ENCODE results near the gene SFPQ.
"Not testable (repeated sequence)": the region's sequence is repeated elsewhere in the genome, so short reads cannot be mapped to it uniquely, and the experiment has no call there.

The SFPQ gene

DNA sequence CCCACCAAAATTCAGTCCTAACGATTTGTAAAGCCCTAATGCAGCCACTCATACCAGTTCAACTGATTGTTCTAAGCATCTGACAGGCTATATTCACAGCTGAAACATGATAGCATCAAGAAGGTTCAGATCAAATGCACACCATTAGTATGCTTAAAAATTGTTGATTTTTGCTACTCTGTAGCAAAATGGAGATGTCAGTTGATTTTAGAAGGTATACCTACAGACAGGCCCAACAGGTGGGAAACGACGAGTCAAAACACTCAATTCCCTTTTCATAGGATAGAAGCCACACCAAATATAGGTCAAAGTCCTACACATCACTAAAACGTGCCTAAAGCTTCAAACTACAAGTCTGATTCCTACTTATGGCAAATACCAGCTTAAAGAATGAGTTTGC is 6.7 kb downstream of the SFPQ start:
- no peak for ATAC-seq

- ATAC-seq = no peak
Observed at GRCh38 chr1:35185200-35185599, 7.7 kb downstream of the SFPQ start.

GRCh38 chr1:35184495-35185199 is 8.3 kb downstream of the SFPQ start:
- no peak for ATAC-seq

- ATAC-seq = no peak
Observed at GRCh38 chr1:35181790-35182455, 11.0 kb downstream of the SFPQ start.

- ATAC-seq = peak; percentile 75 to 79
Observed at GRCh38 chr1:35180776-35181374, 12.1 kb downstream of the SFPQ start.

DNA sequence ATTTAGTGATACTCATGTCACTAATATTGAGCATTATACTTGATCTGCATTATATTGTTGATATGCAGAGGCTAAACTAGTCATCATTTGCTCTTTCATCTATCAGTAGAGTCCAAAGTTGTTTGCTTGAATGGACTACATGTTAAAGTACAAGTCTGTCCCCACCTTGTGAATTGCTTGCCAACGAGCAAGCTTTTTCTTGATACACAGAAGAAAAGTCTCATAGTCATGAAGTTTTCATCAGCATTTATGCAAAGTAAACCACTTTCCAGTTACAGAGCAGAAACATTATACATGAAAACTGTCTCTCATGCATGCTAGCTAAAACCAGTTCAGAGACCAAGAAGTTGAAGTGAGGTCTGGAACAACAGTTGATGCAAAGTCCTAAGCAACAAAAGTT is 13.0 kb downstream of the SFPQ start:
- ATAC-seq = no peak

DNA sequence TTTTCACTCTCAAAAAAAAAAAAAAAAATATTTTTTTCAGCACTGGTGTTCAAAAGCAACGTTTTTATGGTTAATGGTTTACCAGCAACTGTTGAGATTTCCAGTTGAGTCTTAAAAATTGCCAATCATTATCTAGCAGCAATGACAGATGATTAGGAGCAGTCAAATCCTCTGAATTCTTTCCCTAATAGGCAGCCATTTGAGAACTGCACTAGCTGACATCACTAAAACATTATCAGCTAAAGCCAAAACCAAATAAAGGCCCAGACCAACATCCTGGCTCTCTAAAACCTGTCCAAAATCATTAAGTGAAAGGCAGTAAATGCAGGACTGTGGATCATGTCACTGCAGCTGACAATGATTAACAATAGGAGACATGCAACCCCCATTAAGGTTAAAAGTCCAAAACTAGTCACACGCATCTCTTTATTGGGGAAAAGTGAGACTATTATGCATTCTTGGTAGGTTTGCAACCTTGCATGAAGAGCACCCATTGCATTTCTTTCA is 14.0 kb downstream of the SFPQ start:
- no peak for ATAC-seq

DNA sequence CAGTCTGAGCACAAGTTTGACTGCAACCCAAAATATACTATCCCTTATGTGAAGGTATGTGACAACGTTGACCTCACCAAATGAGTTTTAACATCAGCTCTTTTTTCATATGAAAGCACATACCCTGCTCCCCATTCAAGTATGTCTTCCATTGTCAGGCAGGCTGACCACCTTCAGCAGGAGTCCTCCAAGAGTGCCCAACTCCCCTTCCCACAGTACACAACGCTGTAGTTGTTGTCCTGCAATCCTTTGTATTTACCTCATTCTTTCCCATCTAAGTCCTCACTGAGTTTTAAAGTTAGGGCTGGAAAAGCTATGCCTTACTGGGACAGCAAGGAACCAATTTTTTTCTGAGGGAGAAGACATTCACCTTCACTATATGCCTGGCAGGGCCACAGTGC is 14.7 kb downstream of the SFPQ start:
- ATAC-seq = no peak

GRCh38 chr1:35177237-35177786 is 15.6 kb downstream of the SFPQ start:
- no peak for ATAC-seq

GRCh38 chr1:35175602-35176001 is 17.3 kb downstream of the SFPQ start:
- no peak for ATAC-seq

- no peak for ATAC-seq
Observed at GRCh38 chr1:35175098-35175576, 17.8 kb downstream of the SFPQ start.

DNA sequence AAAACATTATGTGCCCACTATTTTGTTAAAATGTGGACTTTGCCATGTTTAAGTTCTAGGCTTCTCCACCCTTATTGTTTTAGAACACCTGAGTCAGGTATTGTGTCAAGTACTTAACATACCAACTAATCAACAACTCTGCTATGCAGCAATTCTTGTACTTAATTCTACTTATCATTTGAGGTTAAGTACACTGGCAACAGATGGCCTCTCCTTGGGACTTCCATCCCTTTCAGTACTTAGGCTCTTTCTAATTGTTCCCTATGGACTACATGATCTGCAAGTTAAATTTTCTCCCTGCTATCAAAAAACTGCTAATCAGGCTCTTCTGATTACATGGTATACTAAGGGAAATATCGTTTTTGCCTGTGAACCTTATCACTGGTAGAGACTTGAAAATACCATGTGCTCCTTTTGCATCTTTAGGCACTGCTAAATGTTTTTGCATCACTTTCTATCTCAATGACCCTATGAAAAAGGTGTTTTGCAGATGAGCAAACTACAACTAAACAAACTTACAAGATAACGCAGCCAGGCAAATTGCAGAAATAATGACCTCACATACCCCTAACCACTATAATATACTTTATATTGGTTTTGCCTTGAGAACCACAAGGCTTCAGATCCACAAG is 18.9 kb downstream of the SFPQ start:
- ATAC-seq = no peak

DNA sequence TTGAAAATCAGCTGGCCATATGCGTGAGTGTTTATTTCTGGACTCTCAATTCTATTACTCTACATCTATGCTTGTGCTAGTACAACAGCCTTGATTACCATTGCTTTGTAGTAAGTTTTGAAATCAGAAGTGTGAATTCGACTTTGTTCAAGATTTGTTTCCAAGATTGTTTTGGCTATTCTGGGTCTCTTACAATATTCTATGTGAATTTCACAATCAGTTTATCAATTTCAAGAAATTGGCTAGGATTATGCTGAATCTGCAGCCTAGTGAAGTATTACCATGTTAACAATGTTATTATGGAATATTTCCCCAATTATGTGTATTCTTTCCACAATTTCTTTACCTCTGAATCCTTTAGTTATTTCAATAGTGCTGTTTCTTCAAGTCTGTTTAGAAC is 19.5 kb downstream of the SFPQ start:
- ATAC-seq = no peak

- no peak for ATAC-seq
Observed at GRCh38 chr1:35172022-35172421, 20.9 kb downstream of the SFPQ start.

- ATAC-seq = no peak
Observed at GRCh38 chr1:35171579-35171978, 21.4 kb downstream of the SFPQ start.

DNA sequence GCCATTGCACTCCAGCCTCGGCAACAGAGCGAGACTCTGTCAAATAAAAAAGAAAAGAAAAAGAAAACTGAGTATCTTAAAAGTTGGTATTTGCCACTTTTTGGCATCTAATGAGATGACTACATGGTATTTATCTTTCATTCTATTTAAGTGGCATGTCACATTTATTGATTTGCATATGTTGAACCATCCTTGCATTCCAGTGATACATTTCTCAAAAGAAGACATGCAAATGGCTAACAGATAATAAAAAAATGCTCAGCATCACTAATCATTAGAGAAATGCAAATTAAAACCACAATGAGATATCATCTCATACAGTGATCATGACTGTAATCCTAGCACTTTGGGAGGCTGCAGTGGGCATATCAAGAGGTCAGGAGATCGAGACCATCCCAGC is 28.1 kb downstream of the SFPQ start:
- no peak for ATAC-seq

GRCh38 chr1:35151220-35151619 is 41.7 kb downstream of the SFPQ start:
- no peak for ATAC-seq

- ATAC-seq = peak; percentile 76 to 90
Observed at GRCh38 chr1:35145892-35146549, 46.9 kb downstream of the SFPQ start.

DNA sequence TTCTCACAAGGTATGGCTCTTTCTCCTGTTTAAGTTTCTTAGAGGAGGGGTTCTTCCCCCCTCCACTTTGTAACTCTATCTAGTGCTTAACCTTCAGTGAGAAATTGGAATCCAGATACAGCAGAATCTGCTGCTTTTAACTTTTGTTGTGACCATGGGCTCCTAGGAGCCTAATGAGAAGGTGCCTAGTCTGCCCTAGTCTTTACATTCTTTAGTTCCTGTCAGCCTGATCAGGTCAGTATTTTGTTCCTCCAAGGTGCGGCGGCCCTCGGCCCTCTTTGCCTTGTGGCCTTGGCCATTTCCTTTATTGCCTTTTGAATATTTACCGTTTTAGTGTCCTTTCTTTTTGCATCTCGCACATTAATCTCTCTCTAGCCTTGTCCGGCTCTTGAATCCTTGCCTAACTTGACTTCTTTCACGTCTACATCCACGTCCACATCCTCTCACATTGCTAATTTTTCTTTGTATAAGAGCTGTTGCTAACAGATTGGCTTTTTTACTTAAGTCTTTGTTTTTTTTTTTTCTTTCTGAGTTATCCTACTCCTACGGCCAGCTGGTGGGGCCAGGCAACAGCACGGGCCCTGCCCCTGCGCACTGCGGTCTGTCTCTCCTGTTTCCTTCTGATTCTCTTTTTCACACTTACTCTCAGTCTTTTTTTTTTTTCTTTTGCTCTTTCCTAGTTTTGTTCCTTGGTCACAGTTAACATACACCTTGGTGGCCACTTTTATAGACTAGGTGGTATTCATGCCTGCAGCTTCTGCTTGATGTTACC is 49.0 kb downstream of the SFPQ start:
- ATAC-seq = no peak

DNA sequence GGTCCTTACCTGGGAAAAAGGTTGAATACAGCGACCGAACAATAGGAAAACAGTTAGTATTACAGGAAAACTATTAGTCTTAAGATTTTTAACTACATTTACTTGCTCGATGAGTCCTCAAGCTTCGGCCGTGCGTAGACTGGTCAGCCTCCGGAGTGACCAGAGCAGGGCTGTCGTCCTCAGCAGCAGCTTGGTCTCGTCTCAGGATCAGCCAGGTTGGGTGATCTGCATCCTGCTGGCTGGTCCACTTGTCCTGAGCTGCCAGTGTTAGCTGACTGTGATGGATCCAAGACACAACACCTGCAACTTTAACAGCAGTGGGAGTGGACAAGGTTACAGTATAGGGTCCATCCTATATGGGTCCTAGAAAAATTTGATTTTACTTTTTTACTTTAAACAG is 50.2 kb downstream of the SFPQ start:
- ATAC-seq = not testable (repeated sequence)

- ATAC-seq = not testable (repeated sequence)
Observed at GRCh38 chr1:35142294-35142693, 50.7 kb downstream of the SFPQ start.

- ATAC-seq = not testable (repeated sequence)
Observed at GRCh38 chr1:35137590-35137989, 55.4 kb downstream of the SFPQ start.

Measured in activated CD4-positive, CD25-positive, alpha-beta regulatory T cell treated with anti-CD3 and anti-CD28 coated beads, Interleukin-2, amount 50 U/mL, for 24 hours (primary cell).